H1 (cell line): ENCODE data around the gene CTSK. TPM values are rescaled to one million over a fixed set of nuclear protein-coding genes. Genes with fewer than 3 reads are reported as not detected.

Experiments used
- CTCF ChIA-PET: fragments of 300-600 bp; sonication (Branson Sonifier 250); formaldehyde crosslinking; loops from one replicate; lab custom pipeline; 2021; ENCODE audit not compliant: partially characterized antibody; lab: Charles Lee
- POLR2A ChIA-PET: fragments of 300-600 bp; sonication (Branson Sonifier 250); formaldehyde crosslinking; loops from one replicate; lab custom pipeline; 2021; ENCODE audit warnings: inconsistent platforms; ENCODE audit not compliant: partially characterized antibody; lab: Charles Lee
- DNase-seq, 2 experiments: peaks; one replicate each; pipeline versions ENCODE4 v3.0.0 to v3.0.0-alpha.2; 2010 to 2022; ENCODE audit warnings: low spot score in 2 of 2, low read depth in 1 of 2, mixed read lengths in 1 of 2
- FAIRE-seq: peaks from 2 replicates; lab custom pipeline; 2011; peaks lifted over from hg19 to GRCh38; lab: Jason Lieb, UNC
- H2AFZ ChIP-seq: 2 replicates; pipeline ENCODE4 v1.8.1; 2012; ENCODE audit warnings: low read length, inconsistent platforms
- H2AK5ac ChIP-seq: 2 replicates; pipeline ENCODE4 v1.6.1; 2013; ENCODE audit warnings: low read depth, low read length
- H2BK120ac ChIP-seq: replicated peaks from 2 replicates; pipeline ENCODE3; 2013; ENCODE audit warnings: low read depth, low read length, inconsistent platforms
- H2BK12ac ChIP-seq: 2 replicates; pipeline ENCODE4 v1.6.1; 2013; ENCODE audit warnings: low read depth, low read length
- H2BK15ac ChIP-seq: 2 replicates; pipeline ENCODE4 v1.6.1; 2013; ENCODE audit warnings: low read length
- H2BK20ac ChIP-seq: 2 replicates; pipeline ENCODE4 v1.6.1; 2013; ENCODE audit warnings: low read length
- H2BK5ac ChIP-seq: 2 replicates; pipeline ENCODE4 v1.6.1; 2013; ENCODE audit warnings: low read depth, low read length
- H3K14ac ChIP-seq: 2 replicates; pipeline ENCODE4 v1.6.1; 2013; ENCODE audit warnings: inconsistent platforms; ENCODE audit not compliant: insufficient read length
- H3K18ac ChIP-seq: 2 replicates; pipeline ENCODE4 v1.6.1; 2013; ENCODE audit warnings: low read length; ENCODE audit errors: extremely low read depth
- H3K23ac ChIP-seq: 2 replicates; pipeline ENCODE4 v1.6.1; 2013; ENCODE audit warnings: inconsistent platforms; ENCODE audit not compliant: insufficient read length
- H3K23me2 ChIP-seq: 2 replicates; pipeline ENCODE4 v1.6.1; 2013; ENCODE audit warnings: low read depth, low read length
- H3K27ac ChIP-seq: 2 replicates; pipeline ENCODE4 v1.6.1; 2011; ENCODE audit warnings: low read depth, low read length, inconsistent platforms
- H3K27me3 ChIP-seq, 4 experiments: replicated peaks in 1 of 4; 1 replicate in 1 of 4; 2 replicates in 3 of 4; pipeline versions ENCODE4 v1.6.1 to v1.8.1; 2011 to 2013; ENCODE audit warnings: low read length in 3 of 4, mild to moderate bottlenecking in 3 of 4, inconsistent platforms in 2 of 4, mixed read lengths in 2 of 4, moderate library complexity in 1 of 4; ENCODE audit not compliant: control insufficient read depth in 3 of 4, insufficient read depth in 3 of 4; ENCODE audit errors: extremely low read depth in 1 of 4
- H3K36me3 ChIP-seq, 4 experiments: 2 replicates each; pipeline versions ENCODE4 v1.6.1 to v1.8.1; 2011 to 2013; ENCODE audit warnings: mild to moderate bottlenecking in 4 of 4, low read length in 3 of 4, moderate library complexity in 2 of 4, control low read depth in 1 of 4, inconsistent platforms in 1 of 4; ENCODE audit not compliant: insufficient read depth in 4 of 4, control insufficient read depth in 2 of 4
- H3K4ac ChIP-seq: replicated peaks from 2 replicates; pipeline ENCODE3; 2013; ENCODE audit warnings: low read length, low read depth, mixed read lengths, inconsistent platforms; ENCODE audit not compliant: insufficient read length
- H3K4me1 ChIP-seq, 4 experiments: replicated peaks in 1 of 4; 1 replicate in 1 of 4; 2 replicates in 3 of 4; pipeline versions ENCODE4 v1.6.1 to v1.8.1; 2011 to 2013; ENCODE audit warnings: low read length in 3 of 4, inconsistent platforms in 2 of 4, mixed read lengths in 1 of 4; ENCODE audit not compliant: insufficient read depth in 4 of 4, control insufficient read depth in 3 of 4
- H3K4me2 ChIP-seq, 2 experiments: 2 replicates each; pipeline versions ENCODE4 v1.6.1 to v1.8.1; 2011 to 2013; ENCODE audit warnings: low read depth in 2 of 2, low read length in 2 of 2, control low read depth in 1 of 2, inconsistent platforms in 1 of 2, mild to moderate bottlenecking in 1 of 2; ENCODE audit not compliant: insufficient read depth in 1 of 2
- H3K4me3 ChIP-seq, 4 experiments: fragments of 200-600, 300-600 bp in 1 of 4; sonication (generic), shearing (Covaris generic), sonication (Bioruptor Twin) in 1 of 4; 2 replicates each; pipeline versions ENCODE4 v1.5.1 to v1.8.1; 2011 to 2016; ENCODE audit warnings: low read length in 4 of 4, low read depth in 3 of 4, control low read depth in 2 of 4, inconsistent platforms in 2 of 4, mild to moderate bottlenecking in 2 of 4, mixed read lengths in 1 of 4, moderate library complexity in 1 of 4; ENCODE audit not compliant: insufficient read depth in 2 of 4; ENCODE audit errors: extremely low read depth in 1 of 4
- H3K56ac ChIP-seq: replicated peaks from 2 replicates; pipeline ENCODE3; 2013; ENCODE audit warnings: low read depth, mild to moderate bottlenecking, mixed read lengths, low read length, inconsistent platforms; ENCODE audit not compliant: insufficient read length
- H3K79me1 ChIP-seq: 2 replicates; pipeline ENCODE4 v1.6.1; 2013; ENCODE audit warnings: low read depth, low read length, control low read depth
- H3K79me2 ChIP-seq, 2 experiments: 2 replicates each; pipeline versions ENCODE4 v1.6.1 to v1.8.1; 2012 to 2013; ENCODE audit warnings: low read length in 2 of 2, mild to moderate bottlenecking in 2 of 2, inconsistent platforms in 1 of 2; ENCODE audit not compliant: insufficient read depth in 2 of 2, control insufficient read depth in 1 of 2
- H3K9ac ChIP-seq, 4 experiments: replicated peaks in 1 of 4; 1 replicate in 1 of 4; 2 replicates in 3 of 4; pipeline versions ENCODE4 v1.6.1 to v1.8.1; 2011 to 2013; ENCODE audit warnings: low read depth in 3 of 4, low read length in 3 of 4, control low read depth in 2 of 4, mild to moderate bottlenecking in 2 of 4, moderate library complexity in 2 of 4, inconsistent platforms in 1 of 4; ENCODE audit errors: extremely low read depth in 1 of 4
- H3K9me3 ChIP-seq, 2 experiments: 2 replicates each; pipeline versions ENCODE4 v1.6.1 to v1.8.1; 2012 to 2013; ENCODE audit warnings: mild to moderate bottlenecking in 2 of 2, moderate library complexity in 2 of 2, control low read depth in 1 of 2, inconsistent platforms in 1 of 2, low read depth in 1 of 2, low read length in 1 of 2, mixed read lengths in 1 of 2; ENCODE audit not compliant: insufficient read depth in 2 of 2
- H4K20me1 ChIP-seq, 2 experiments: replicated peaks in 1 of 2; 2 replicates each; pipeline versions ENCODE3 to v1.8.1; 2011 to 2013; ENCODE audit warnings: inconsistent platforms in 2 of 2, low read length in 2 of 2, mild to moderate bottlenecking in 1 of 2; ENCODE audit not compliant: insufficient read depth in 2 of 2, control insufficient read depth in 1 of 2
- H4K5ac ChIP-seq: 2 replicates; pipeline ENCODE4 v1.6.1; 2013; ENCODE audit warnings: low read length, low read depth, mixed read lengths, inconsistent platforms; ENCODE audit not compliant: insufficient read length
- H4K8ac ChIP-seq: 2 replicates; pipeline ENCODE4 v1.8.0; 2013; ENCODE audit warnings: mild to moderate bottlenecking, moderate library complexity, low read length, inconsistent platforms; ENCODE audit not compliant: insufficient read depth; ENCODE audit errors: extremely low read depth
- H4K91ac ChIP-seq: replicated peaks from 2 replicates; pipeline ENCODE3; 2013; ENCODE audit warnings: low read length, mixed read lengths, inconsistent platforms; ENCODE audit not compliant: insufficient read length
- ASH2L ChIP-seq: fragments of 200-600, 300-600 bp; sonication (generic); IDR thresholded peaks from one replicate; pipeline ENCODE4 v1.7.1; 2017; ENCODE audit warnings: low read length
- EZH2 ChIP-seq: fragments of 200-600 bp; sonication (generic); IDR thresholded peaks from 2 replicates; pipeline ENCODE4 v1.7.1; 2012; ENCODE audit warnings: low read depth, mild to moderate bottlenecking, moderate library complexity, low read length, inconsistent platforms; ENCODE audit not compliant: severe bottlenecking
- WGBS, 2 experiments: shearing (Covaris generic) in 1 of 2; methylation state at CpG; one replicate each; pipeline versions ENCODE4 v1.1.6 to v1.1.7; 2013 to 2015; ENCODE audit warnings: low lambda C conversion rate in 2 of 2, mixed read lengths in 2 of 2, inconsistent platforms in 1 of 2, low coverage in 1 of 2, missing lambda C conversion rate in 1 of 2; ENCODE audit not compliant: insufficient replicate concordance in 2 of 2, insufficient coverage in 1 of 2, insufficient read length in 1 of 2; ENCODE audit errors: extremely low coverage in 1 of 2, missing lambda C conversion rate in 1 of 2; 5-methylcytosine and 5-hydroxymethylcytosine counted together
- polyA plus RNA-seq, 7 experiments: library from polyadenylated mRNA; depleted of rRNA in 3 of 7; stranded (reverse) in 5 of 7; unstranded in 2 of 7; fragments of >200 nt in 5 of 7; fragments of 200-250 nt in 2 of 7; gene quantifications; 1 replicate in 5 of 7; 2 replicates in 1 of 7; 4 replicates in 1 of 7; pipeline versions ENCODE4 v1.2.1 to v1.2.3, GENCODE V29; 2011 to 2013; ENCODE audit warnings: missing spikeins in 2 of 7, mixed read lengths in 2 of 7
- total RNA-seq: library from RNA; stranded (reverse); fragmentation: NEBNext Ultra II Directional; extraction: Animal tissue kit (Norgen Biotek cat#: 25700); gene quantifications from 2 replicates; pipeline ENCODE4 v1.2.1, GENCODE V29; 2021

The CTSK gene
- total and polyA plus RNA-seq, 2 of the 8 experiments (the other 6 are each of a cell fraction or from before 2014, with no cell fraction given) = 2.7 to 4.2 TPM

GRCh38 chr1:150804671-150805070 is 3.4 kb downstream of the CTSK start:
- H3K4me1 ChIP-seq = peaks cover 0 to 12% (median 6%) of the 10 kb centered on the region in 4 experiments; a peak in 4 of 7 replicates
- no peaks in the 10 kb centered on the region for H3K36me3 ChIP-seq
- no peak overlapping the region for H3K4me3 ChIP-seq
- no peak overlapping the region for H3K27ac ChIP-seq
- H3K4ac ChIP-seq = no peak overlapping the region
- H3K79me2 ChIP-seq = no peaks in the 10 kb centered on the region
- no peak overlapping the region for H3K23ac ChIP-seq
- no peak overlapping the region for H2BK12ac ChIP-seq
- no peak overlapping the region for H2BK15ac ChIP-seq
- H3K23me2 ChIP-seq = peaks cover 2% of the 10 kb centered on the region; the same call in 1 of the 2 replicates
- no peak overlapping the region for H3K14ac ChIP-seq
- no peak overlapping the region for H2BK5ac ChIP-seq
- POLR2A ChIA-PET = no interaction called here
- no peak for DNase-seq
- no peak overlapping the region for H2AFZ ChIP-seq
- no peaks in the 10 kb centered on the region for H3K79me1 ChIP-seq
- no peak for FAIRE-seq
- H3K4me2 ChIP-seq = no peak overlapping the region
- no peak overlapping the region for H2BK20ac ChIP-seq
- H3K27me3 ChIP-seq = no peaks in the 10 kb centered on the region; a peak in 1 of 7 replicates
- TF ChIP-seq EZH2 (no peak), ASH2L (no peak)
- H2BK120ac ChIP-seq = no peak overlapping the region
- H3K9me3 ChIP-seq = no peaks in the 10 kb centered on the region
- H4K20me1 ChIP-seq = no peaks in the 10 kb centered on the region
- no peak overlapping the region for H3K9ac ChIP-seq
- no peak overlapping the region for H4K5ac ChIP-seq
- H3K56ac ChIP-seq = no peak overlapping the region
- H4K8ac ChIP-seq = no peak overlapping the region
- WGBS, 2 experiments = 96% methylated on average over 3 of the region's 3 CpGs; no CpG with 5 or more reads in 1 of the 2 experiments
- H4K91ac ChIP-seq = no peak overlapping the region
- H2AK5ac ChIP-seq = no peak overlapping the region
- H3K18ac ChIP-seq = no peak overlapping the region
- CTCF ChIA-PET = interaction anchor here (0.6 to 2.3 kb wide), 4 partner anchors 8 to 244 kb away, joined by 3 to 15 read pairs (median 3); no protein-coding TSS in a partner anchor
